ACC112 (cell line): Measurements from ENCODE around the gene MREG.

ENCODE experiments used
- H2AFZ ChIP-seq: fragments of 200-600 bp; sonication (generic); one replicate; pipeline ENCODE4 v1.6.0; 2017; ENCODE audit warnings: antibody characterized with exemption, low read length; ENCODE audit not compliant: unreplicated experiment
- H3K27ac ChIP-seq: fragments of 200-600 bp; sonication (generic); 2 replicates; pipeline ENCODE4 v1.5.1; 2014; ENCODE audit warnings: low read depth, mild to moderate bottlenecking, antibody characterized with exemption, low read length, moderate library complexity
- H3K27me3 ChIP-seq: fragments of 200-600 bp; sonication (generic); 2 replicates; pipeline ENCODE4 v1.6.1; 2014; ENCODE audit warnings: mild to moderate bottlenecking, antibody characterized with exemption, low read length, moderate library complexity, mixed read lengths; ENCODE audit not compliant: insufficient read depth
- H3K36me3 ChIP-seq: fragments of 200-600 bp; sonication (generic); 2 replicates; pipeline ENCODE4 v1.6.1; 2016; ENCODE audit warnings: mild to moderate bottlenecking, antibody characterized with exemption, low read length, moderate library complexity, mixed read lengths; ENCODE audit not compliant: insufficient read depth
- H3K4me1 ChIP-seq: fragments of 200-600 bp; sonication (generic); one replicate; pipeline ENCODE4 v1.6.1; 2016; ENCODE audit warnings: low read length, mixed read lengths; ENCODE audit not compliant: insufficient read depth, unreplicated experiment, control insufficient read depth
- H3K4me3 ChIP-seq: fragments of 200-600 bp; sonication (generic); 2 replicates; pipeline ENCODE4 v1.5.1; 2014; ENCODE audit warnings: mild to moderate bottlenecking, low read depth, low read length
- H3K79me2 ChIP-seq: fragments of 200-600 bp; sonication (generic); one replicate; pipeline ENCODE4 v1.6.0; 2016; ENCODE audit warnings: low read length; ENCODE audit not compliant: control insufficient read depth, unreplicated experiment, insufficient read depth

MREG gene

GRCh38 chr2:215904101-215904500 lies 109.2 kb downstream of the MREG start:
- Histone ChIP-seq H2AFZ (no peak overlapping the region), H3K4me3 (no peak overlapping the region), H3K27me3 (no peaks in the 10 kb centered on the region), H3K27ac (peak overlapping the region; percentile 4; the same call in 1 of the 2 replicates), H3K4me1 (peaks cover 38% of the 10 kb centered on the region), H3K79me2 (no peaks in the 10 kb centered on the region), H3K36me3 (no peaks in the 10 kb centered on the region)

- Histone ChIP-seq H2AFZ (no peak overlapping the region), H3K27ac (peak overlapping the region; percentile 4), H3K27me3 (no peaks in the 10 kb centered on the region), H3K4me1 (peaks cover 47% of the 10 kb centered on the region), H3K79me2 (no peaks in the 10 kb centered on the region), H3K4me3 (no peak overlapping the region), H3K36me3 (no peaks in the 10 kb centered on the region)
Measured at GRCh38 chr2:215903203-215903602, 110.1 kb downstream of the MREG start.

DNA sequence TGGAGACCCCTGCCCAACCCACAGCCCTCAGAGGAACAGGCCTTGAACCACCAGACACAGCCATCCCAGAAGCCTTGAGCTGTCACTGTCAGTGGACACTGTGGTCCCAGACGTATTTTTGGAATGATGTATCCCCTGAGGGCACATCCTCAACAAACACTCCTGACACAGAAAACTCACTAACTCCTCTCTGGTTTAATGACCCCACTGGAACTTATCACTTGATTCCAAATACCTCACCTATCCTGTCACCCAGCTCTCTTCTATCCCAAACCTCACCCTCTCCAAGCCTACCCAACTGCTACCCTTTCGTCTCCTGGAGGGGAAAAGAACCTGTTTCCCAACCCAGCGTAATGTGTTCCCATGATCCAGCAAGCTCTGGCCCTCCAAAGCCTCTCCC lies 111.6 kb downstream of the MREG start:
- Histone ChIP-seq H3K4me3 (no peak overlapping the region), H3K36me3 (no peaks in the 10 kb centered on the region), H3K79me2 (no peaks in the 10 kb centered on the region), H2AFZ (no peak overlapping the region), H3K27me3 (no peaks in the 10 kb centered on the region), H3K27ac (no peak overlapping the region), H3K4me1 (peaks cover 49% of the 10 kb centered on the region)

DNA sequence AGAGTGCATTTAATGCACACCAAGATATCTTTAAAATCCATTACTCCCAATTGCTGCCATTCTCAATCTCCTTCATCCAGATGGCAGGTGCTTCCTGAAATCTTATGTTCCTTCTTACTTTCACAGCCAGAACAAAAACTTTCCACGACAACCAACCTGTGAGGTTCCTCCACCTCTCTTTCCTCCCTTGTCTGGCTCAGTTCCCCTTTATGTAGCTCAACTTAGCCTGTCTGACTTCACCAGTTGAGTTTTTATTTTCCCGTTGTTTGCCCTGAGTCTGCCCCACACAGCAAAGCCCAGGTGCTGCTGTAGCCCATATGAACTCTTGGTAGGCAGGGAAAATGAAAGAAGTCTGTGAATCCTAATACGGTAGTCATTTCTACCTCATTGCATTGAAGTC lies 112.5 kb downstream of the MREG start:
- H3K4me3 ChIP-seq: no peak overlapping the region

GRCh38 chr2:215900203-215900611 lies 113.1 kb downstream of the MREG start:
- no peaks in the 10 kb centered on the region for H3K36me3 ChIP-seq
- peaks cover 49% of the 10 kb centered on the region for H3K4me1 ChIP-seq
- no peaks in the 10 kb centered on the region for H3K27me3 ChIP-seq
- H3K4me3 ChIP-seq: no peak overlapping the region
- peak overlapping the region; percentile 42 for H3K27ac ChIP-seq
- no peak overlapping the region for H2AFZ ChIP-seq
- H3K79me2 ChIP-seq: no peaks in the 10 kb centered on the region

More for the DNA sequence above, 112.5 kb downstream of the MREG start:
- Histone ChIP-seq H3K27ac (peak overlapping the region; percentile 19), H3K36me3 (no peaks in the 10 kb centered on the region), H3K4me1 (peaks cover 49% of the 10 kb centered on the region), H3K79me2 (no peaks in the 10 kb centered on the region), H3K27me3 (no peaks in the 10 kb centered on the region), H2AFZ (no peak overlapping the region)

GRCh38 chr2:215899141-215900074 lies 113.9 kb downstream of the MREG start:
- no peaks in the 10 kb centered on the region for H3K36me3 ChIP-seq
- H3K4me3 ChIP-seq: no peak overlapping the region
- no peak overlapping the region for H2AFZ ChIP-seq
- peak overlapping the region; percentile 42 for H3K27ac ChIP-seq
- no peaks in the 10 kb centered on the region for H3K79me2 ChIP-seq
- peaks cover 46% of the 10 kb centered on the region for H3K4me1 ChIP-seq
- H3K27me3 ChIP-seq: no peaks in the 10 kb centered on the region

DNA sequence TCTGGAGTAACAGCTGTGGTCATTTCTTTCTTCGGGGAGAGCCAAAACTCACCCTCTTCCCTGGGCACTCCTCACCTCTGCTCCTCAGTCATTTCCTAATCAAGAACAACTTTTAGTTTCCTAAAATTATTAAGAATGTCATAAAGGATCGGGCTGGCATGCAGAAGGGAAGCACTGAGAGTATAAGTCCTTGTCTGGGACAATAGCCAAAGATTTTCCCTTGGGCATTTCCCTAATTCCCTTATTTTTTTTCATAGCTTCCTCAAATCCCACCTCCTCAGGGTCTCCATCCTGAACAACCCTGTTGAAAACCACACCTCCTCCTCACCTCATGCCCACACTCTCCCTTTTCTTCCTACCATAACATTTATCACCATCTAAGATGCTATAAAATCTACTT lies 115.0 kb downstream of the MREG start:
- Histone ChIP-seq H3K79me2 (no peaks in the 10 kb centered on the region), H3K36me3 (no peaks in the 10 kb centered on the region), H3K27me3 (no peaks in the 10 kb centered on the region), H3K4me3 (no peak overlapping the region), H3K4me1 (peaks cover 36% of the 10 kb centered on the region), H2AFZ (no peak overlapping the region), H3K27ac (peak overlapping the region; percentile 42; the same call in 1 of the 2 replicates)

DNA sequence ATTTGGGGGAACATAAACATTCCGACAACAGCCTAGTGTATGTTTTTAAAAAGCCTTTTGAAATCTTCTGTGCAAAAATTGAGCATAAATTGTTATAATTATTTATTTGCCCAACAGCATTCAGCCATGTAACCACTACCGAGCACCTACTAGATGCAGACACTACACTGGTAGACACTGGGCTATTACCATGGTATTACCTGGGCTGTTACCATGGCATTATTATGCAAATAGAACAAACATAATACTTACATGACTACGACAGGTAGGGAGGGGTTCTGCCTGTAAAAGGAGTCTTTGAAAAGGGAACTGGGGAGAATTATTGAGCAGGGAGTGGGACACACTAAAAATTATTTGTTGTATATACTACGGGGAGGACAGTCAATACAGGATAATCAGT lies 116.4 kb downstream of the MREG start:
- no peak overlapping the region for H2AFZ ChIP-seq
- no peaks in the 10 kb centered on the region for H3K79me2 ChIP-seq
- H3K27ac ChIP-seq: no peak overlapping the region
- H3K27me3 ChIP-seq: no peaks in the 10 kb centered on the region
- H3K4me3 ChIP-seq: no peak overlapping the region
- no peaks in the 10 kb centered on the region for H3K36me3 ChIP-seq
- H3K4me1 ChIP-seq: peaks cover 31% of the 10 kb centered on the region

DNA sequence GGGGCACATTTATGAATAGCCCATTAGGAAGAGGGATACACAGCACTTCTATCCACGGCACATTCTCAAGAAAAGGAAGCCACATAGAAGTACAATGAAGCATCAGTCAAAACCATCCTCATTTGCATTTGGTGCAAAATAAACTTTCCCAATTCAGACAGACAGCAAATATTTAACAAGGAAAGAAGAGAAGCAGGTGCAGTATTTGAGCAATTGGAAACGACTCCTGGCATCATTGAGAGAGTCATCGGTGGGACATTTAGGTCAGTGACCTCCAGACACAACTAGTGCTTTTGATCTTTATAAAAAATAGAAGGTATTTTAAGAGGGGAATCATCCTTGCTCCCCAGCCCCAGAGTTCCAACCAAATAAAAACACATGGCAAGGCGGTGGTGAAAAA lies 118.0 kb downstream of the MREG start:
- Histone ChIP-seq H2AFZ (no peak overlapping the region), H3K79me2 (no peaks in the 10 kb centered on the region), H3K36me3 (no peaks in the 10 kb centered on the region), H3K27me3 (no peaks in the 10 kb centered on the region), H3K27ac (no peak overlapping the region), H3K4me1 (peaks cover 22% of the 10 kb centered on the region), H3K4me3 (no peak overlapping the region)
